ENCODE data around the gene FAM222A. TPM values are rescaled to one million over a fixed set of nuclear protein-coding genes. Genes with fewer than 3 reads are reported as not detected.
A peak's percentile ranks its signal among the peaks of the same experiment; 100 is the strongest.

FAM222A gene
- polyA plus RNA-seq, 1 donor from 2014 or later: 8.5 TPM

- no peaks in the 10 kb centered on the region for H3K9me3 ChIP-seq (ENCODE audit: low read length)
- no peaks in the 10 kb centered on the region for H3K36me3 ChIP-seq (ENCODE audit: insufficient read depth, low read length)
- TF ChIP-seq EP300 (conservative IDR thresholded peaks at IDR 0.05; ENCODE audit: poor library complexity, severe bottlenecking) (no peak), TAF1 (IDR thresholded peaks at IDR 0.05; ENCODE audit: low read depth) (no peak), RAD21 (conservative IDR thresholded peaks at IDR 0.05) (no peak), MXI1 (conservative IDR thresholded peaks at IDR 0.05; ENCODE audit: poor library complexity, severe bottlenecking) (no peak), POLR2AphosphoS5 (IDR thresholded peaks at IDR 0.05) (no peak), EZH2 (IDR thresholded peaks at IDR 0.05; ENCODE audit: borderline replicate concordance, insufficient read depth, low read length, poor library complexity, severe bottlenecking) (no peak), SMC3 (conservative IDR thresholded peaks at IDR 0.05; ENCODE audit: poor library complexity) (no peak)
- no peak overlapping the region for H3K4me2 ChIP-seq (ENCODE audit: low read length)
- H3K9ac ChIP-seq (ENCODE audit: low read length): no peak overlapping the region
- H4K20me1 ChIP-seq (ENCODE audit: insufficient read depth): no peaks in the 10 kb centered on the region
- no peak overlapping the region for H3K4me3 ChIP-seq (ENCODE audit: low read length)
- peak overlapping the region; percentile 22 for H3K27ac ChIP-seq (ENCODE audit: low read length)
- H2AFZ ChIP-seq (ENCODE audit: low read depth, low read length): no peak overlapping the region
- no peaks in the 10 kb centered on the region for H3K79me2 ChIP-seq (replicated peaks; ENCODE audit: insufficient read depth, low read length)
- no peaks in the 10 kb centered on the region for H3K9me2 ChIP-seq (ENCODE audit: insufficient read depth, low read length)
- no peaks in the 10 kb centered on the region for H3K27me3 ChIP-seq (ENCODE audit: insufficient read depth, low read depth, low read length)
- H3F3A ChIP-seq (ENCODE audit: insufficient read depth, low read length, poor library complexity, severe bottlenecking): no peaks in the 10 kb centered on the region
Observed at GRCh38 chr12:109777544-109777943, 63.9 kb downstream of the FAM222A start.

DNA sequence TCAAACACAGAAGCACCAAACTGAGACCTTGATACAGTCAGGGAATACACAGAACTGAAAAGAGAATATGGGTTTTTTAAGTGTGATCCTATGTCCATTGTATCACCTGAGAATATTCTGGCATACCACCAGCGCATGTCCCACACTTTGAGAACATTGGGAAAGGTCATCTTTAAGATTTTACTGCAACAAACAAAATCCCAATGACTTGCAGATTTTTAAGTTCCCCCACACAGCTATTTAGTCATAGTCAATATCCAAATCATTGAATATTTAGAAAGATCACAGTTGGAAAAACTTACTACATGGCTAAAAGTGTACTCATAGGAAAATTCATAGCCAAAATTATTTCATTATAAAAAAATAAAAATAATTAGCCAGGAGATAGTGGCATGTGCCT lies 65.1 kb downstream of the FAM222A start:
- no peak for TF ChIP-seq POLR2AphosphoS5 (IDR thresholded peaks at IDR 0.05)
- H3K9me2 ChIP-seq (ENCODE audit: insufficient read depth, low read length): no peaks in the 10 kb centered on the region
- H3K4me3 ChIP-seq (ENCODE audit: low read length): no peak overlapping the region
- no peak overlapping the region for H2AFZ ChIP-seq (ENCODE audit: low read depth, low read length)
- no peaks in the 10 kb centered on the region for H3K9me3 ChIP-seq (ENCODE audit: low read length)
- no peaks in the 10 kb centered on the region for H4K20me1 ChIP-seq (ENCODE audit: insufficient read depth)
- H3K27ac ChIP-seq (ENCODE audit: low read length): no peak overlapping the region
- no peaks in the 10 kb centered on the region for H3F3A ChIP-seq (ENCODE audit: insufficient read depth, low read length, poor library complexity, severe bottlenecking)
- H3K27me3 ChIP-seq (ENCODE audit: insufficient read depth, low read depth, low read length): no peaks in the 10 kb centered on the region
- H3K36me3 ChIP-seq (ENCODE audit: insufficient read depth, low read length): no peaks in the 10 kb centered on the region
- no peak overlapping the region for H3K9ac ChIP-seq (ENCODE audit: low read length)
- H3K4me2 ChIP-seq (ENCODE audit: low read length): no peak overlapping the region
- H3K79me2 ChIP-seq (replicated peaks; ENCODE audit: insufficient read depth, low read length): no peaks in the 10 kb centered on the region

DNA sequence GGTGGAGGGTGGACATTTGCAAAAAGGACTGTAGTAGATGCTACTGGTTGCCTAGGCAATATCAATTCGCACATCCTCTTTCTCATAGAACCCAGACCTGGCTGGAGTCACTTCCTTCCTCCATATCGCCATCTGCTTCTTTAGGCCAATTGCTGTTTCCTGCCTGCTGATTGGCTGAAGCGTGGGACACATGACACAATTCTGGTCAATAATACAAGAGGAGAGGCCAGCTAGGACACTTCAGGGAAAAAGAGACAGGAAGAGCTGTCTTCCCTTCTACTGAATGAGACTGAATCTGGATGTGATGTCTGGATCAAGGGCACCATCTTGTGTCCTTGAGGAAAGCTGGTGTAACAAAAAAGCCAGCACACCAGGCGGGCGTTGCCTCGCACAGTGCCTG lies 65.8 kb downstream of the FAM222A start:
- Histone ChIP-seq H3K9ac (ENCODE audit: low read length) (no peak overlapping the region), H2AFZ (ENCODE audit: low read depth, low read length) (no peak overlapping the region), H3K9me3 (ENCODE audit: low read length) (no peaks in the 10 kb centered on the region), H3F3A (ENCODE audit: insufficient read depth, low read length, poor library complexity, severe bottlenecking) (no peaks in the 10 kb centered on the region), H3K36me3 (ENCODE audit: insufficient read depth, low read length) (no peaks in the 10 kb centered on the region), H3K27me3 (ENCODE audit: insufficient read depth, low read depth, low read length) (no peaks in the 10 kb centered on the region), H3K9me2 (ENCODE audit: insufficient read depth, low read length) (no peaks in the 10 kb centered on the region), H3K4me2 (ENCODE audit: low read length) (no peak overlapping the region), H3K27ac (ENCODE audit: low read length) (no peak overlapping the region), H3K4me3 (ENCODE audit: low read length) (no peak overlapping the region), H3K79me2 (replicated peaks; ENCODE audit: insufficient read depth, low read length) (no peaks in the 10 kb centered on the region), H4K20me1 (ENCODE audit: insufficient read depth) (no peaks in the 10 kb centered on the region)
- TF ChIP-seq POLR2AphosphoS5 (IDR thresholded peaks at IDR 0.05): no peak
- TF ChIP-seq MXI1 (conservative IDR thresholded peaks at IDR 0.05; ENCODE audit: poor library complexity, severe bottlenecking): no peak
- peak; percentile 20 for TF ChIP-seq RAD21 (conservative IDR thresholded peaks at IDR 0.05)
- TF ChIP-seq EP300 (conservative IDR thresholded peaks at IDR 0.05; ENCODE audit: poor library complexity, severe bottlenecking): no peak
- TF ChIP-seq TAF1 (IDR thresholded peaks at IDR 0.05; ENCODE audit: low read depth): no peak
- no peak for TF ChIP-seq CTCF (IDR thresholded peaks at IDR 0.05; ENCODE audit: poor library complexity, severe bottlenecking)
- TF ChIP-seq, protein P1, sequence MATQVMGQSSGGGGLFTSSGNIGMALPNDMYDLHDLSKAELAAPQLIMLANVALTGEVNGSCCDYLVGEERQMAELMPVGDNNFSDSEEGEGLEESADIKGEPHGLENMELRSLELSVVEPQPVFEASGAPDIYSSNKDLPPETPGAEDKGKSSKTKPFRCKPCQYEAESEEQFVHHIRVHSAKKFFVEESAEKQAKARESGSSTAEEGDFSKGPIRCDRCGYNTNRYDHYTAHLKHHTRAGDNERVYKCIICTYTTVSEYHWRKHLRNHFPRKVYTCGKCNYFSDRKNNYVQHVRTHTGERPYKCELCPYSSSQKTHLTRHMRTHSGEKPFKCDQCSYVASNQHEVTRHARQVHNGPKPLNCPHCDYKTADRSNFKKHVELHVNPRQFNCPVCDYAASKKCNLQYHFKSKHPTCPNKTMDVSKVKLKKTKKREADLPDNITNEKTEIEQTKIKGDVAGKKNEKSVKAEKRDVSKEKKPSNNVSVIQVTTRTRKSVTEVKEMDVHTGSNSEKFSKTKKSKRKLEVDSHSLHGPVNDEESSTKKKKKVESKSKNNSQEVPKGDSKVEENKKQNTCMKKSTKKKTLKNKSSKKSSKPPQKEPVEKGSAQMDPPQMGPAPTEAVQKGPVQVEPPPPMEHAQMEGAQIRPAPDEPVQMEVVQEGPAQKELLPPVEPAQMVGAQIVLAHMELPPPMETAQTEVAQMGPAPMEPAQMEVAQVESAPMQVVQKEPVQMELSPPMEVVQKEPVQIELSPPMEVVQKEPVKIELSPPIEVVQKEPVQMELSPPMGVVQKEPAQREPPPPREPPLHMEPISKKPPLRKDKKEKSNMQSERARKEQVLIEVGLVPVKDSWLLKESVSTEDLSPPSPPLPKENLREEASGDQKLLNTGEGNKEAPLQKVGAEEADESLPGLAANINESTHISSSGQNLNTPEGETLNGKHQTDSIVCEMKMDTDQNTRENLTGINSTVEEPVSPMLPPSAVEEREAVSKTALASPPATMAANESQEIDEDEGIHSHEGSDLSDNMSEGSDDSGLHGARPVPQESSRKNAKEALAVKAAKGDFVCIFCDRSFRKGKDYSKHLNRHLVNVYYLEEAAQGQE (IDR thresholded peaks at IDR 0.05; ENCODE audit: borderline replicate concordance): no peak
- TF ChIP-seq SMC3 (conservative IDR thresholded peaks at IDR 0.05; ENCODE audit: poor library complexity): peak; percentile 13
- no peak for TF ChIP-seq EZH2 (IDR thresholded peaks at IDR 0.05; ENCODE audit: borderline replicate concordance, insufficient read depth, low read length, poor library complexity, severe bottlenecking)

All from neural cell (in vitro differentiated cells).